Osteocyte (in vitro differentiated cells): ENCODE results near the gene DNASE2B. TPM values are rescaled to one million over a fixed set of nuclear protein-coding genes. Genes with fewer than 3 reads are reported as not detected.

Source experiments
- DNase-seq: peaks from one replicate; pipeline ENCODE4 v3.0.0; 2021; ENCODE audit warnings: mixed read lengths; ENCODE audit not compliant: unreplicated experiment; ENCODE audit errors: extremely low spot score
- H3K27ac Mint-ChIP-seq: one replicate; pipeline ENCODE4 v1.8.0; 2021; ENCODE audit warnings: mild to moderate bottlenecking, mixed read lengths; ENCODE audit not compliant: unreplicated experiment
- H3K27me3 Mint-ChIP-seq: one replicate; pipeline ENCODE4 v1.8.0; 2021; ENCODE audit warnings: mixed read lengths; ENCODE audit not compliant: unreplicated experiment
- H3K36me3 Mint-ChIP-seq: one replicate; pipeline ENCODE4 v1.8.0; 2021; ENCODE audit warnings: mixed read lengths; ENCODE audit not compliant: unreplicated experiment
- H3K4me1 Mint-ChIP-seq: one replicate; pipeline ENCODE4 v1.8.0; 2021; ENCODE audit warnings: mixed read lengths; ENCODE audit not compliant: unreplicated experiment
- H3K4me3 Mint-ChIP-seq: one replicate; pipeline ENCODE4 v1.8.0; 2021; ENCODE audit warnings: mild to moderate bottlenecking, moderate library complexity, mixed read lengths; ENCODE audit not compliant: unreplicated experiment
- H3K9me3 Mint-ChIP-seq: one replicate; pipeline ENCODE4 v1.8.0; 2021; ENCODE audit warnings: mixed read lengths; ENCODE audit not compliant: unreplicated experiment
- total RNA-seq: library from RNA; stranded (reverse); gene quantifications from 2 replicates; pipeline ENCODE4 v1.2.1, GENCODE V29; 2021
- TF ChIP-seq, protein P1 (sequence below): fragments of 200-600 bp; sonication (generic); IDR thresholded peaks from 2 replicates; pipeline ENCODE4 v1.5.0; 2021; ENCODE audit warnings: antibody characterized with exemption, mild to moderate bottlenecking, moderate library complexity

DNASE2B gene
- total RNA-seq, 1 donor from 2014 or later = not detected

DNA sequence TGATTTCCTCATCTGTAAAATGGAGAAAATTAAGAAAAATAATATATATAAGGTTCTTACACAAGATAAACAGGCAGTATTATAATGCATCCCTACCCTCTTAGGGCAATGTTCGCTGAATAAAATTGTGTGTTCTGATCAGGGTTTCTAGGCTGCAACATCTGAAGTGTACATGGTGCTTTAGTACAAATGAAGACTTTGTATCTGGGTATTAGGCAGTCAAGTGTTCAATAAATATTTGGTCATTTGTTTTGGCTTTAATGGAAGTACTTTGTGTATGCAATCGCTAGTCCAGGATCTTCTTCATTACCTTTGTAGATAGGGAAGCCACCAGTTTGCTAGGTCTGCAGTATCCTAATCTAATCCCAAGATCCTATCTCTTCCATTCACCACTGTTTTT is 28.1 kb downstream of the DNASE2B start:
- Mint-ChIP-seq H3K36me3 (no peaks in the 10 kb centered on the region), H3K9me3 (peaks cover 8% of the 10 kb centered on the region), H3K4me1 (no peaks in the 10 kb centered on the region), H3K4me3 (no peak overlapping the region), H3K27ac (no peak overlapping the region), H3K27me3 (no peaks in the 10 kb centered on the region)
- TF ChIP-seq, protein P1, sequence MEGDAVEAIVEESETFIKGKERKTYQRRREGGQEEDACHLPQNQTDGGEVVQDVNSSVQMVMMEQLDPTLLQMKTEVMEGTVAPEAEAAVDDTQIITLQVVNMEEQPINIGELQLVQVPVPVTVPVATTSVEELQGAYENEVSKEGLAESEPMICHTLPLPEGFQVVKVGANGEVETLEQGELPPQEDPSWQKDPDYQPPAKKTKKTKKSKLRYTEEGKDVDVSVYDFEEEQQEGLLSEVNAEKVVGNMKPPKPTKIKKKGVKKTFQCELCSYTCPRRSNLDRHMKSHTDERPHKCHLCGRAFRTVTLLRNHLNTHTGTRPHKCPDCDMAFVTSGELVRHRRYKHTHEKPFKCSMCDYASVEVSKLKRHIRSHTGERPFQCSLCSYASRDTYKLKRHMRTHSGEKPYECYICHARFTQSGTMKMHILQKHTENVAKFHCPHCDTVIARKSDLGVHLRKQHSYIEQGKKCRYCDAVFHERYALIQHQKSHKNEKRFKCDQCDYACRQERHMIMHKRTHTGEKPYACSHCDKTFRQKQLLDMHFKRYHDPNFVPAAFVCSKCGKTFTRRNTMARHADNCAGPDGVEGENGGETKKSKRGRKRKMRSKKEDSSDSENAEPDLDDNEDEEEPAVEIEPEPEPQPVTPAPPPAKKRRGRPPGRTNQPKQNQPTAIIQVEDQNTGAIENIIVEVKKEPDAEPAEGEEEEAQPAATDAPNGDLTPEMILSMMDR = no peak
- DNase-seq = no peak

- TF ChIP-seq, protein P1 = no peak
- Mint-ChIP-seq H3K4me3 (no peak overlapping the region), H3K36me3 (no peaks in the 10 kb centered on the region), H3K27me3 (no peaks in the 10 kb centered on the region), H3K27ac (no peak overlapping the region), H3K4me1 (no peaks in the 10 kb centered on the region), H3K9me3 (peaks cover 8% of the 10 kb centered on the region)
- DNase-seq = no peak
Observed at GRCh38 chr1:84427250-84428188, 29.2 kb downstream of the DNASE2B start.

DNA sequence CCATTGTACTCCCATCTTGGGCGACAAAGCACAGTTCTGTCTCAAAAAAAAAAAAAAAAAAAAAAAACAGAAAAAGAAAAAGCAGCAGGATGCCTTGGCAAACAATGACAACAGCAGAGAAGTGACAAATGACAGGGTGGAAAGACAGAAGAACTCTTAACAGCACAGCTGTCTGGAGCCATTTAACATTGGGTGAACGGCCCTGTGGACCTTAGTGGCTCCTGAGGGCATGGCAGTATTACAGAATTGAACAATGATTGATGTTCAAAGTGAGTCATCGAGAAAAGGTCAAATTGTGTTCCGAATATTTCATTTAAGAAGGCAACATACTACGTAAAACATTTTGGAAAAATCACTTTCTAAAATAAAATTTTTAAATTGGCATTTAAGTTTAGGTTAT is 30.0 kb downstream of the DNASE2B start:
- DNase-seq = no peak
- Mint-ChIP-seq H3K4me3 (no peak overlapping the region), H3K4me1 (no peaks in the 10 kb centered on the region), H3K27me3 (no peaks in the 10 kb centered on the region), H3K9me3 (peaks cover 8% of the 10 kb centered on the region), H3K27ac (no peak overlapping the region), H3K36me3 (no peaks in the 10 kb centered on the region)
- TF ChIP-seq, protein P1 = no peak

DNA sequence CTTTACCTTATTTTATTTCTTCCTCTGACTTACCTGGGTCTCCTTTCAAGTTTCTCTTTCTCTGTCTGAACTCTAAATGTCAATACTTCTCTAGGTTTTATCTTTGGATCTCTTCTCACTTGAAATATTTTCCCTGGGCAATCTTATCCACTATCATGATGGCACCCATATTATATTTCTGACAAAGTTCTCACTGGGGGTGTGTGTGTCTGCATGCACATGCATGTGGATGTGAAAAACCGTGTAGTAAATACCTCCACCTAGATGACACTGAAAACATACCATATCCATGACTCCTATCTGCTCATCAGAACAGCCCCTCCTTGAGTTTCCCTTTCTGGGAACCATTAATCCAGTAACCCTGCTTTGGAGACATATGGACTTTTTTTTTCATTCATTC is 30.9 kb downstream of the DNASE2B start:
- TF ChIP-seq, protein P1 = no peak
- Mint-ChIP-seq H3K9me3 (peaks cover 8% of the 10 kb centered on the region), H3K4me1 (peaks cover 4% of the 10 kb centered on the region), H3K36me3 (no peaks in the 10 kb centered on the region), H3K4me3 (no peak overlapping the region), H3K27me3 (no peaks in the 10 kb centered on the region), H3K27ac (no peak overlapping the region)
- DNase-seq = no peak

DNA sequence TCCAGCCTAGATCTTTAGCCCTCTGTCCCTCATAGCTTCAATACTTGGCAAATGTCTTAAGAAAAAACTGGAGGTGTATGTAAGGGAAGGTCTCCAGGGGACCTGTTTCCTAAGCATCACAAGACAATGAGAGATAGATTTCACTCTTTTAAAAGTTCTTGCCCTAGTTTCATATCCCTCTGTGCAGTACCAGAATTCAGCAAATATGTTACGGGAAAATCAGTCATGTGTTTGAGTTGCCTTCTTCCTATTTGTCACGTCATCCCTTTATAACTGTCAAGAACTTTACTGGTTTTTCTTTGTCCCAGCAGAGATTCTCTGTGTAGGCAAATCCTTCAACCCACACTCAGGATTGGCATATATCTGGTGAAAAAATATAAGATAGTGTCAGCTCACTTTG is 32.3 kb downstream of the DNASE2B start:
- TF ChIP-seq, protein P1 = no peak
- Mint-ChIP-seq H3K27me3 (no peaks in the 10 kb centered on the region), H3K36me3 (no peaks in the 10 kb centered on the region), H3K4me1 (peaks cover 4% of the 10 kb centered on the region), H3K9me3 (peaks cover 8% of the 10 kb centered on the region), H3K27ac (no peak overlapping the region), H3K4me3 (no peak overlapping the region)
- no peak for DNase-seq
